Prostate gland (tissue), 2 donors: Measurements from ENCODE around the gene XRN2.

Experiments
- CTCF ChIP-seq, 4 experiments: fragments of 200-600 bp in 2 of 4; fragments of 450-650 bp in 2 of 4; sonication (generic) in 2 of 4; IDR thresholded peaks; 1 replicate in 3 of 4; 2 replicates in 1 of 4; pipeline ENCODE4 v1.5.1; 2016 to 2019; ENCODE audit warnings: antibody characterized with exemption in 4 of 4, mild to moderate bottlenecking in 2 of 4, moderate library complexity in 2 of 4
- POLR2A ChIP-seq: fragments of 450-650 bp; IDR thresholded peaks from one replicate; pipeline ENCODE4 v1.6.1; 2016; ENCODE audit warnings: antibody characterized with exemption, mild to moderate bottlenecking
- POLR2AphosphoS5 ChIP-seq: sonication (generic); formaldehyde crosslinking; IDR thresholded peaks from one replicate; pipeline ENCODE4 v1.6.1; 2017; ENCODE audit warnings: antibody characterized with exemption

DNA sequence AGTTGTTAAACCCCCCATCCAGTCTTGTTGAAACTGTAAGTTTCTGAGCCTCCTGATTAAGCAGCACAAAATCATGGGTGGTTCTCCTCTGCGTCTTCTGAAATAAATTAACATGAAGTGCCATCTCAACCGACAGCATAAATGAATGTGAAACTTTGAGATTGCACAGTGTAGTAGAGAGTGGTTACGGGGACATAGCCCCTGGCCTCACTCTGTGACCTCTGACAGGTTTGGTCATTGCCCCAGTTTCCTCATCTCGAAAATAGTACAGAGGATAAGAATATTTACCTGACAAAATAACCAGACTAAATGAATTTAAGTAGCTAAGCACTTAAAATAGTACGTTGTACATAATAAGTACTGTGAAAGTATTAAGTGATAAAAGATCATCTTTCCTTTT, 75.1 kb downstream of the XRN2 start:
- no peak for TF ChIP-seq POLR2A
- TF ChIP-seq POLR2AphosphoS5 = no peak
- no peak for TF ChIP-seq CTCF (IDR thresholded peaks at IDR 0.05)
